ENCODE data around the gene PHF12. TPM values are rescaled to one million over a fixed set of nuclear protein-coding genes. Genes with fewer than 3 reads are reported as not detected.

PHF12 gene
- total and polyA plus RNA-seq, 8 donors = 8.3 to 206 (median 24.7) TPM

DNA sequence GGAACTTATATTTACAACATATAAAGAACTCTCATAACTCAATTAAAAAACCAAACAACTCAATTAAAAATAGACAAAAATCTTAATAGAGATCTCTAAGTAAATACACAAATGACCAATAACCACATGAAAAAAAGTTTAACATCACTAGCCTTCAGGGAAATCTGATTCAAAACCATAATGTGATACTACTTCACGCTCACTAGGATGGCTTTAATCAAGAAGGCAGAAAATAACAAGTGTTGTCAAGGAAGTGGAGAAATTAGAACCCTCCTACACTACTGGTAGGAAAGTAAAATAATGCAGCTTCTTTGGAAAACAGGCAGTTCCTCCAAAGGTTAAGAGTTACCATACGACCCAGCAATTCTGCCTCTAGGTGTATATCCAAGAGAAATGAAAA lies 8.4 kb downstream of the PHF12 start:
- no peak for TF ChIP-seq POLR2AphosphoS5 (IDR thresholded peaks at IDR 0.05)
- TF ChIP-seq, protein P1, sequence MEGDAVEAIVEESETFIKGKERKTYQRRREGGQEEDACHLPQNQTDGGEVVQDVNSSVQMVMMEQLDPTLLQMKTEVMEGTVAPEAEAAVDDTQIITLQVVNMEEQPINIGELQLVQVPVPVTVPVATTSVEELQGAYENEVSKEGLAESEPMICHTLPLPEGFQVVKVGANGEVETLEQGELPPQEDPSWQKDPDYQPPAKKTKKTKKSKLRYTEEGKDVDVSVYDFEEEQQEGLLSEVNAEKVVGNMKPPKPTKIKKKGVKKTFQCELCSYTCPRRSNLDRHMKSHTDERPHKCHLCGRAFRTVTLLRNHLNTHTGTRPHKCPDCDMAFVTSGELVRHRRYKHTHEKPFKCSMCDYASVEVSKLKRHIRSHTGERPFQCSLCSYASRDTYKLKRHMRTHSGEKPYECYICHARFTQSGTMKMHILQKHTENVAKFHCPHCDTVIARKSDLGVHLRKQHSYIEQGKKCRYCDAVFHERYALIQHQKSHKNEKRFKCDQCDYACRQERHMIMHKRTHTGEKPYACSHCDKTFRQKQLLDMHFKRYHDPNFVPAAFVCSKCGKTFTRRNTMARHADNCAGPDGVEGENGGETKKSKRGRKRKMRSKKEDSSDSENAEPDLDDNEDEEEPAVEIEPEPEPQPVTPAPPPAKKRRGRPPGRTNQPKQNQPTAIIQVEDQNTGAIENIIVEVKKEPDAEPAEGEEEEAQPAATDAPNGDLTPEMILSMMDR (IDR thresholded peaks at IDR 0.05) = no peak
- TF ChIP-seq POLR2A (IDR thresholded peaks at IDR 0.05) = no peak
- TF ChIP-seq EP300 (IDR thresholded peaks at IDR 0.05) = no peak
- DNase-seq = no peak
- Histone ChIP-seq H3K27ac (no peak overlapping the region), H3K4me3 (no peak overlapping the region), H3K9me3 (no peaks in the 10 kb centered on the region), H3K27me3 (no peaks in the 10 kb centered on the region), H3K36me3 (peaks cover 6 to 36% (median 16%) of the 10 kb centered on the region in 4 donors), H3K4me1 (peaks cover 64 to 96% (median 78%) of the 10 kb centered on the region in 4 donors)
- intact Hi-C loops (cut with DNase I; ENCODE audit: low total_unique reads) = no loop called here
- 84 to 90% (median 86%) methylated on average over 2 of the region's 2 CpGs for WGBS, 5 donors

DNA sequence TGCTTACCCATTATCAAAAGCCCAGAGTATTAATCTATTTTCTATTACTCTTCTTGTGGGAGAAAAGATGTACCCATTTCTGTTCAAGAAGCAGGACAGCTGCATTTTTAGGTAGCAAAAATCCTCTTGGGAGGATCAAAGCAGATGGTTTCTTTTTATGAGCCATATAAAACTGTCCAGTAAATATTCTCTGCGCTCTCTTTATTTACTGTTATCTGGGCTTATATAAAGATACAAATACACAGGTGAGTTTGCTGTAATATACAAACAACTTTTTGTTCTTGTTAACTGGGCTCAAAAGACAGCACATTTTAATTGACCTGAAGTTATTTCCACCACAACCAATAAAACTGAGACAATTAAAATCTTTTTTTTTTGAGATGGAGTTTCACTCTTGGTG lies 10.1 kb downstream of the PHF12 start:
- Histone ChIP-seq H3K4me3 (no peak overlapping the region), H3K27me3 (no peaks in the 10 kb centered on the region), H3K27ac (no peak overlapping the region), H3K9me3 (no peaks in the 10 kb centered on the region), H3K36me3 (peaks cover 6 to 31% (median 12%) of the 10 kb centered on the region in 4 donors), H3K4me1 (peaks cover 64 to 96% (median 78%) of the 10 kb centered on the region in 4 donors)
- DNase-seq = no peak
- intact Hi-C loops (cut with DNase I; ENCODE audit: low total_unique reads) = no loop called here
- WGBS, 5 donors = 68 to 94% (median 83%) methylated on average over 1 of the region's 1 CpG
- TF ChIP-seq EP300 (IDR thresholded peaks at IDR 0.05) = no peak
- no peak for TF ChIP-seq POLR2AphosphoS5 (IDR thresholded peaks at IDR 0.05)
- TF ChIP-seq, protein P1 (IDR thresholded peaks at IDR 0.05) = no peak
- TF ChIP-seq POLR2A (IDR thresholded peaks at IDR 0.05) = no peak

DNA sequence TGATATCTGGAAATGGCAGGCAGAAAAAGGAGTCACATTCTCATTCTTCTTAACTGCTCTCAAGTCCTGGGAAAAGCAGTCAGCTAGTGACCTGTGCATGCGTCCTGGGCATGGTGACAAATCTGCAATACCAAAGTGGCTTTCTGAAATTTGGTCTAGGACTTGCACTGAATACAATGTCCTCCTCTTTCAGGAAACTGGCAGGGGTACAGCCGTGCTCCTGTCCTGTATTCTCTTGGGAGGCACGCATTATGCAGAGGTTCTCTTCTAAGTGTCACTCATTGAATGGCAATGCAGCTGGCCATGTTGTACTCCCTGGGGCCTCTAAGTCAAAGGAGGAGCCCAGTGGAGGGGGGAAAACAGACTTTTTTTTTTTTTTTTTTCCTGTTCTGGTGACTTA lies 10.6 kb downstream of the PHF12 start:
- Histone ChIP-seq H3K9me3 (no peaks in the 10 kb centered on the region), H3K4me1 (peaks cover 58 to 96% (median 77%) of the 10 kb centered on the region in 4 donors), H3K36me3 (peaks cover 6 to 31% (median 12%) of the 10 kb centered on the region in 4 donors), H3K27me3 (no peaks in the 10 kb centered on the region), H3K4me3 (no peak overlapping the region), H3K27ac (peak overlapping the region in 1 of 5 donors; percentile 22)
- intact Hi-C loops (cut with DNase I; ENCODE audit: low total_unique reads) = no loop called here
- TF ChIP-seq EP300 (IDR thresholded peaks at IDR 0.05) (no peak), POLR2AphosphoS5 (IDR thresholded peaks at IDR 0.05) (no peak), POLR2A (IDR thresholded peaks at IDR 0.05) (no peak)
- TF ChIP-seq, protein P1 (IDR thresholded peaks at IDR 0.05) = no peak
- 56 to 74% (median 60%) methylated on average over 3 of the region's 3 CpGs for WGBS, 5 donors
- DNase-seq = no peak

DNA sequence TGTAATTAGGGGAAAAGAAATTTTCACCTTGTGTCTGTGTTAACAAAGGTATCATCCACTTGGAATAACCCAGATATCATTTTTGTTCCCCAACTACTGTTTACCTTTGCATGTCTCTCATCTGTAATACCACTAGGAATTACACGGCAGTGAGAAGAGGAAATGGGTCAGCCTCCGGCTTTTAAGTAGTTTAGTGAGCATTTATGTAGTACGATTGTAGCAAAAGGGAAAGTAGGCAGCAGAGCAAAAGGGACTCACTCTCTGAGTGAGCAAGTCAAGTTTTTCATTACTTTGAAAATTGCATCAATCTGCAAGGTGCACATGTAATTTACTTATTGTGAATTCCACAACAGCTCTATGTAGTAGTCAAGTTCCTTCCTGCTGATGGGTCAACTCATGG lies 11.2 kb downstream of the PHF12 start:
- intact Hi-C loops (cut with DNase I; ENCODE audit: low total_unique reads) = no loop called here
- DNase-seq = no peak
- 44 to 63% (median 54%) methylated on average over 3 of the region's 3 CpGs for WGBS, 5 donors
- peaks cover 52 to 96% (median 75%) of the 10 kb centered on the region in 4 donors for H3K4me1 ChIP-seq
- peak overlapping the region in 1 of 5 donors; percentile 22 for H3K27ac ChIP-seq
- peaks cover 6 to 31% (median 12%) of the 10 kb centered on the region in 4 donors for H3K36me3 ChIP-seq
- no peak overlapping the region for H3K4me3 ChIP-seq
- H3K9me3 ChIP-seq = no peaks in the 10 kb centered on the region
- H3K27me3 ChIP-seq = no peaks in the 10 kb centered on the region
- TF ChIP-seq, protein P1 (IDR thresholded peaks at IDR 0.05) = no peak
- TF ChIP-seq POLR2A (IDR thresholded peaks at IDR 0.05) (no peak), EP300 (IDR thresholded peaks at IDR 0.05) (no peak), POLR2AphosphoS5 (IDR thresholded peaks at IDR 0.05) (no peak)
